Measurements from ENCODE around the gene SHF. TPM values are rescaled to one million over a fixed set of nuclear protein-coding genes. Genes with fewer than 3 reads are reported as not detected.
"Not testable (repeated sequence)": the region's sequence is repeated elsewhere in the genome, so short reads cannot be mapped to it uniquely, and the experiment has no call there.

SHF gene, protein sequence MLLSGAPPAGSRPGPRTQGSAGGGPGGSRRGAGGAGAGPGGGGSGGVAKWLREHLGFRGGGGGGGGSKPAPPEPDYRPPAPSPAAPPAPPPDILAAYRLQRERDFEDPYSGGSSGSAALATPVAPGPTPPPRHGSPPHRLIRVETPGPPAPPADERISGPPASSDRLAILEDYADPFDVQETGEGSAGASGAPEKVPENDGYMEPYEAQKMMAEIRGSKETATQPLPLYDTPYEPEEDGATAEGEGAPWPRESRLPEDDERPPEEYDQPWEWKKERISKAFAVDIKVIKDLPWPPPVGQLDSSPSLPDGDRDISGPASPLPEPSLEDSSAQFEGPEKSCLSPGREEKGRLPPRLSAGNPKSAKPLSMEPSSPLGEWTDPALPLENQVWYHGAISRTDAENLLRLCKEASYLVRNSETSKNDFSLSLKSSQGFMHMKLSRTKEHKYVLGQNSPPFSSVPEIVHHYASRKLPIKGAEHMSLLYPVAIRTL
- polyA plus RNA-seq (2013, experiment 1 of 2): 32.1 TPM
- polyA plus RNA-seq (2013, experiment 2 of 2): 24.2 TPM

DNA sequence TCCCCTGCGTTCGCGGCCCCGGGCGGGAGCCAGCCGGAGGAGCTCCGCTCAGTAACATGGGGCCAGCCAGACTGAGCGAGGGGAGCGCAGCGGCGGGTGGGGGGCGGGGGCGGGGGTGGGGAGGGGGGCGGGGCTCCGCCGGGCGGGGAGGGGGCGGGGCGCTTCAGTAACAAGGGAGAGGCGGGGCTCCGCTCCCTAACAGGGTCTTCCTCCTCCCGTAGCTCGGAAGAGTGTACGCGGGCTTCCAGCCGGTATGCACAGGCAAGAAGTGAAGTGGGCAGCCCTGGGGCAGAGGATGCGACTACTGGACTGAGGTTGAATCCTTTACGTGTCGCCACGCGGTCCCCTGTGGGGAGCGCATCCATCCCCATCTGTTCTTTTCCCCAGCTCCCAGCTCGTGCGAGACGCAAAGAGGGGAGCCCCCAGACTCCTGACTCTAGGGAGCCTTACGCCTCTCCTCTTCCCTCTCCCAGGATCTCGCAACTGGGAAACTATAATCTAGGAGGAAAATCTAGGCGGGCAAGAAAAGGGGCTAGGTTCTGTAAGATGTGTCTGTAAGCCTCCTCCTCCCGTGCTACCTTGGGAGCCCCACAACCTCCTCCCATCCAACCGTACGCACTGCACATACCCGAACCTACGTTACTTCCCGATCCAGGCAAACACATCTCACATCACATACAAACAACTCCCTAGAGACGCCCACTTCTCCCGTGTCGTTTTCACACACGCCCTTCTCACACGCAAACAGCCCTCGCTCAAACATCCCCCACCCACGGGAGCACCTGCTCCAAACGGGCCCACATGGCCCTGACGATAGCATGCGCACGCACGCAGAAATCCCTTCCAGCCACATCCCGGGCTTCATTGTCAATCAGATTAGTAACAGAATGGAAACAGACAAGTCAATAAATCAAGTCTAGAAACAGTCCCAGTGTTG is at the start of gene SHF:
Gene SHF (minus strand): TSS at position 73 of the 937 bp plus-strand sequence. CDS start 15 bp downstream, at position 58.
- WGBS, 2 experiments (ENCODE audit: insufficient coverage in 2 of 2): 14% methylated on average over 22 to 34 of the region's 57 CpGs
- Histone ChIP-seq H3K27ac (ENCODE audit: low read depth, low read length, severe bottlenecking) (no peak within 1 kb of the TSS), H3K4me3 (ENCODE audit: extremely low read depth, insufficient read depth, low read length, poor library complexity, severe bottlenecking) (peak within 1 kb of the TSS; percentile 63), H3K9me3 (ENCODE audit: control insufficient read depth, low read length) (no peaks in the 10 kb centered on the region), H3K4me1 (ENCODE audit: control insufficient read depth, insufficient read depth, low read length, poor library complexity, severe bottlenecking) (peaks cover 17% of the 10 kb centered on the region), H3K36me3 (ENCODE audit: control insufficient read depth, insufficient read depth, low read length) (peaks cover 7% of the 10 kb centered on the region)

DNA sequence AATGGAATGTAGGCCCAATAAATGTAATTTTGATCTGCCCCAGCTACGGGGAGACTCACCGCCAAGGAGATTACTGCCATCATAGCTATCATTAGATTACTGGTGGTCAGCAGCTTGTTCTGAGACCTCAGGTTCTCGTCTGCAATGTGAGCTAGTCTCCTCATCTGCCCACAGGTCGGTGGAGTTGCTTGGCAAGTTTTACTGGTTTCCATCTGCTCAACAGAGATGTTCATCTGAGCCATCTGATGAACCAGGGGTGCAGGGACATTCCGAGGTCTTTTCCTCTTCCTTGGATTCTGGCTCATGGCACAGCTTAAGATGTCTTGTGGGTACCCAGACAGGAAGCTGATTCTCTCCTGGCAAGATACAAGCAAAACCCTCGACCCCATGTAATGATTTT is 49.0 kb upstream of the SHF start:
- H3K27ac ChIP-seq (ENCODE audit: low read depth, low read length, severe bottlenecking); H3K4me3 ChIP-seq (ENCODE audit: extremely low read depth, insufficient read depth, low read length, poor library complexity, severe bottlenecking); H3K4me1 ChIP-seq (ENCODE audit: control insufficient read depth, insufficient read depth, low read length, poor library complexity, severe bottlenecking); H3K36me3 ChIP-seq (ENCODE audit: control insufficient read depth, insufficient read depth, low read length): not testable (repeated sequence)
- H3K9me3 ChIP-seq (ENCODE audit: control insufficient read depth, low read length): peaks cover 23% of the 10 kb centered on the region
- WGBS, 2 experiments (ENCODE audit: insufficient coverage in 2 of 2): 68 to 70% methylated on average over 6 of the region's 6 CpGs

DNA sequence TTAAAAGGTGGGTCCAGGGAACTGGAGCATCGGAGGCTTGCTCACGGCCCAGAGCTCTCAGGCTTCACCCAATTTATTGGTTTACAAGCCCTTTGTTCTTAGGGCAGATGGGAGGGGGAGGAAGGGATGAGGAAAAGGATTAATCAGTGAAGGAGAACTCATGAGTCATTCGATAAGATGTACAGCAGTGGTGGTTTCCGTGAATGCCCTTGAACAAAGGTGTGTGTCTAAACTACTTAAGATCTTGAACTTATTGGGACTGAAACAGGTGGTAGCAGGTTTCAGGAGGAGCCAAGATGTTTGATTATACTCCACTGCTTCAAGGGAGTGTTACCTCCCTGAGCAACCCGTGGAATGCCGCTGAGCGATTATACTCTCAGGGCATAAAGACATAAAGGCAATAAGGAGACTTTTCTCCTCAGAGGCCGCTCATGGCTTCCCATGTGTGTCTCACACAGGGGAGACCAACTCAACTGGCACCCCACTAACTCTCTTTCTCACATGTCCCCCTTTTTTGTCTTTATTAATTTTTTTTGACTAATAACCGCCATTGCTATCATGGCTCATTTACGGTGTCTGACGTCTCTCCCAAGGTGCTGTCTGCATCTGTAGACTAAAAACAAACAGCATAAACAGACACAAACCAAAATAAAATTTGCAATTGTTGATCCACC is 46.9 kb upstream of the SHF start:
- no peak overlapping the region for H3K4me3 ChIP-seq (ENCODE audit: extremely low read depth, insufficient read depth, low read length, poor library complexity, severe bottlenecking)
- WGBS, 2 experiments (ENCODE audit: insufficient coverage in 2 of 2): 75 to 84% methylated on average over 5 to 7 of the region's 11 CpGs
- H3K36me3 ChIP-seq (ENCODE audit: control insufficient read depth, insufficient read depth, low read length): no peaks in the 10 kb centered on the region
- no peak overlapping the region for H3K27ac ChIP-seq (ENCODE audit: low read depth, low read length, severe bottlenecking)
- H3K4me1 ChIP-seq (ENCODE audit: control insufficient read depth, insufficient read depth, low read length, poor library complexity, severe bottlenecking): no peaks in the 10 kb centered on the region
- peaks cover 10% of the 10 kb centered on the region for H3K9me3 ChIP-seq (ENCODE audit: control insufficient read depth, low read length)

DNA sequence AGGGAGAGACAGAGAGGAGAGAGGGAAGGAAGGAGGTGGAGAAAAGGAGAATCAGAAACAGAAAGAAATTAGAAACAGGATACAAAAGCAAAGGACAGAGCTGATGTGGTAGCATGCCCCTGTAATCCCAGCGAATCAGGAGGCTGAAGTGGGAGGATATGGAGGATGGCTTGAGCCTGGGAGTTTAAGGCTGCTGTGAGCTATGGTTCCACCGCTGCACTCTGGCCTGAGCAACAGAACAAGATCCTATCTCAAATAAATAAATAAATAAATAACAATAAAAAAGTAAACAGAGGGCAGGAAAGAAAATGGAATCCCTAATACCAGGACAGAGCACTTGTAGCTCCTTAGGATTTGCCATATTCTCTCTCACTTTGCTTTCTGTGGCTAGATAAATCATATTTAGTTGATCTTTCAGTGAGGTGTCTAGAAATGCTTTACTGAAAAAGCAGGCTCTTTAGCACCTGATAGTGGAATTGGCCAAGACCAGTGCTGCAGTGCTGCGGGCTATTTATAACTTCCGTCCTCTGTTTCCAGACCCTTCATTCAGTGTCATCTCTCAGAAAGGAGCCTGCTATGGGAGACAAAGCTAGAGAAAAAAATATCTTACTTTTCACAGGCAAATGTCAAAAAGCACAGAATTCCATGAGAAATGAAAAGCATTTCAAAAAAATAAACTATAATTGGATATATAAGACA is 44.2 kb upstream of the SHF start:
- Histone ChIP-seq H3K4me1 (ENCODE audit: control insufficient read depth, insufficient read depth, low read length, poor library complexity, severe bottlenecking) (no peaks in the 10 kb centered on the region), H3K9me3 (ENCODE audit: control insufficient read depth, low read length) (peaks cover 5% of the 10 kb centered on the region), H3K27ac (ENCODE audit: low read depth, low read length, severe bottlenecking) (no peak overlapping the region), H3K4me3 (ENCODE audit: extremely low read depth, insufficient read depth, low read length, poor library complexity, severe bottlenecking) (no peak overlapping the region), H3K36me3 (ENCODE audit: control insufficient read depth, insufficient read depth, low read length) (no peaks in the 10 kb centered on the region)
- 82 to 100% methylated on average over 1 to 2 of the region's 4 CpGs for WGBS, 2 experiments (ENCODE audit: insufficient coverage in 2 of 2)

DNA sequence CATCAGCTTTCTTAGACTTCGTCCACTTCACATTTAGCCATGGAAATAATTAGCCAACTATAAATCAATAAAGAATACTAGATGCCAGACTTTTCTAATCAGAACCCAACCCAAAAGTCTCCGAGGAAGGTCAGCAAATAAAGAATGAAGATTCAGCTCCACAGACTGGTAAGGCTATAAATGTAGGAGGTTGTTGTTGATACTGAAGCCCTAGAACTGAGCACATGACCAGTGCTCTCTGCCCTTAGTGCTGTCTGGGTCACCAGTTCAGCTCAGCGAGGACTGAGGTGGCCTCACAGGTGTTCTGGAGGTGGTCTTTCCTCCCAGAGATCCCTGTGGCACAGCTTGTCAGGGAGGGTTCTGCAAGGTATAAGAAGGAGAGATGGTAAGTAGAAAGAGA is 43.4 kb upstream of the SHF start:
- Histone ChIP-seq H3K4me3 (ENCODE audit: extremely low read depth, insufficient read depth, low read length, poor library complexity, severe bottlenecking) (no peak overlapping the region), H3K36me3 (ENCODE audit: control insufficient read depth, insufficient read depth, low read length) (no peaks in the 10 kb centered on the region), H3K4me1 (ENCODE audit: control insufficient read depth, insufficient read depth, low read length, poor library complexity, severe bottlenecking) (no peaks in the 10 kb centered on the region), H3K27ac (ENCODE audit: low read depth, low read length, severe bottlenecking) (no peak overlapping the region), H3K9me3 (ENCODE audit: control insufficient read depth, low read length) (peaks cover 5% of the 10 kb centered on the region)
- WGBS, 2 experiments (ENCODE audit: insufficient coverage in 2 of 2): 86 to 88% methylated on average over 1 of the region's 3 CpGs

DNA sequence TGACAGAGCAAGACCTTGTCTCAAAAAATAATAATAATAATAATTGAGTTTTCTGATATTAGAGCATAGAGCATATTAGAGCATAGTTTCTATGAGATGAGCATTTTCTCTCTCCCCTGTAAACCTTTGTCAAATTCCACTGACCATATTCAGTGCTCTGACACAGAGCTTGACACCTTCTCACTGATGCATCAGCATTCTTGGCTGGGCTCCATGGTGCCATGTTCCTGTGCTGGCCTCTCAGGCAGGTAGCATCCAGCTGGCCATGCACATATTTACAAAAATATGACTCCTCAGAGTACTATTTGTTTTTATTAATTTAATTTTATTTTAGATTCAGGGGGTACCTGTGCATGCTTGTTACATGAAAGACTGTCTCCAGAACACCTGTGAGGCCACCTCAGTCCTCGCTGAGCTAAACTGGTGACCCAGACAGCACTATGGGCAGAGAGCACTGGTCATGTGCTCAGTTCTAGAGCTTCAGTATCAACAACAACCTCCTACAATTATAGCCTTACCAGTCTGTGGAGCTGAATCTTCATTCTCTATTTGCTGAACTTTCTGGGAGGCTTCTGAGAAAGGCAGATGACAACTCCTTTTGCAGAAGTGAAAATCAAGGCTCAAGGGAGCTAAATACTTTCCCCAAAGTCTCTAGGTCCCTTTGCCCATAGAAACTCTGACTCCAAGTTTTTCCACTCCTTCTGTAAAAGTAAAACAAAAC is 42.6 kb upstream of the SHF start:
- no peaks in the 10 kb centered on the region for H3K4me1 ChIP-seq (ENCODE audit: control insufficient read depth, insufficient read depth, low read length, poor library complexity, severe bottlenecking)
- WGBS, 2 experiments (ENCODE audit: insufficient coverage in 2 of 2): 0% methylated on average over 1 of the region's 1 CpG
- H3K36me3 ChIP-seq (ENCODE audit: control insufficient read depth, insufficient read depth, low read length): no peaks in the 10 kb centered on the region
- H3K9me3 ChIP-seq (ENCODE audit: control insufficient read depth, low read length): peaks cover 5% of the 10 kb centered on the region
- no peak overlapping the region for H3K27ac ChIP-seq (ENCODE audit: low read depth, low read length, severe bottlenecking)
- no peak overlapping the region for H3K4me3 ChIP-seq (ENCODE audit: extremely low read depth, insufficient read depth, low read length, poor library complexity, severe bottlenecking)

DNA sequence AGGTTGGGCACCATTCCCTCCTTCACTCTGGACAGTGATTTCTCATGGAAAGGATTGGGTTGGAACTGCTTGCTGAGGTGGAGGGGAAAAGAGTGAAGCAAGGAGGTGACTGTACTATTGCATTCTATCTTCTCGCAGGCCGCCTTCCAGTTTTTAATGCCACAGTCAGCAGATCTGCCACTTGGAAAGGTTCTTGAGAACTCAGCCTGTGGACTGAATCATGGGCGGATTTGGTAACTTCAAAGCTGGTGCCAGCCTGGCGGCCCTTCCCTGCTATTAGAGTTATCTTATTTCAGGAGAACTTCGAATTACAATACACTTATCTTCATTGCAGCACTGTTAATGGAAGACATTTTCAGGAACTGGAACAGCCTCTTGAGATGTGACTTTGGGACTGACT is 41.2 kb upstream of the SHF start:
- WGBS, 2 experiments (ENCODE audit: insufficient coverage in 2 of 2): 50 to 62% methylated on average over 3 of the region's 5 CpGs
- Histone ChIP-seq H3K4me1 (ENCODE audit: control insufficient read depth, insufficient read depth, low read length, poor library complexity, severe bottlenecking) (no peaks in the 10 kb centered on the region), H3K36me3 (ENCODE audit: control insufficient read depth, insufficient read depth, low read length) (no peaks in the 10 kb centered on the region), H3K4me3 (ENCODE audit: extremely low read depth, insufficient read depth, low read length, poor library complexity, severe bottlenecking) (no peak overlapping the region), H3K9me3 (ENCODE audit: control insufficient read depth, low read length) (no peaks in the 10 kb centered on the region), H3K27ac (ENCODE audit: low read depth, low read length, severe bottlenecking) (no peak overlapping the region)

DNA sequence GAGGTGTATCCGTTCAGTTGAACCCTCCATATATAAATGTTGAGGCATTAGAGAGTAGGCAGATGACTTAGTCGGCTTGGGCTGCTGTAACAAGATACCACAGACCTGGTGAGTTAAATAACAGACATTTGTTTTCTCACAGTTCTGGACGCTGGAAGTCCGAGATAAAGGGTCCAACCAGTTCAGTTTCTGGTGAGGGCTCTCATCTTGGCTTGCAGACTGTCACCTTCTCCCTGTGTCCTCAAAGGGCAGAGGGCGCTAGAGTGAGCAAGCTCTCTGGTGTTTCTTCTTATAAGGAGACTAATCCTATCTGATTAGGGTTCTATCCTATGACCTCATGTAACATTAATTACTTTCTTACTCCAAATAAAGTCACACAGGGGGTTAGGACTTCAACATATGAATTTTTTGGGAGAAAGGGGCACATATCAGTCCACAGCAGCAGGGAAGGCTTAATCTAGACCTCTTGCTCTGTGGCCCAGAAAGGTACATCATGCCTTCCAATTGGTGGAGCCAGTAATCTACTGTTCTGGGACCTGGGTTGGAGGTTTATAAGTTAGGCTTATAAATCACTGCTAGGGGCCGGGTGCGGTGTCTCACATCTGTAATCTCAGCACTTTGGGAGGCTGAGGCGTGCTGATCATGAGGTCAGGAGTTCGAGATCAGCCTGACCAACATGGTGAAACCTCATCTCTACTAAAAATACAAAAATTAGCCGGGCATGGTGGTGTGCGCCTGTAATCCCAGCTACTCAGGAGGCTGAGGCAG is 37.9 kb upstream of the SHF start:
- H3K4me3 ChIP-seq (ENCODE audit: extremely low read depth, insufficient read depth, low read length, poor library complexity, severe bottlenecking): no peak overlapping the region
- H3K9me3 ChIP-seq (ENCODE audit: control insufficient read depth, low read length): no peaks in the 10 kb centered on the region
- H3K4me1 ChIP-seq (ENCODE audit: control insufficient read depth, insufficient read depth, low read length, poor library complexity, severe bottlenecking): no peaks in the 10 kb centered on the region
- no peak overlapping the region for H3K27ac ChIP-seq (ENCODE audit: low read depth, low read length, severe bottlenecking)
- 67 to 74% methylated on average over 3 to 7 of the region's 11 CpGs for WGBS, 2 experiments (ENCODE audit: insufficient coverage in 2 of 2)
- H3K36me3 ChIP-seq (ENCODE audit: control insufficient read depth, insufficient read depth, low read length): no peaks in the 10 kb centered on the region

DNA sequence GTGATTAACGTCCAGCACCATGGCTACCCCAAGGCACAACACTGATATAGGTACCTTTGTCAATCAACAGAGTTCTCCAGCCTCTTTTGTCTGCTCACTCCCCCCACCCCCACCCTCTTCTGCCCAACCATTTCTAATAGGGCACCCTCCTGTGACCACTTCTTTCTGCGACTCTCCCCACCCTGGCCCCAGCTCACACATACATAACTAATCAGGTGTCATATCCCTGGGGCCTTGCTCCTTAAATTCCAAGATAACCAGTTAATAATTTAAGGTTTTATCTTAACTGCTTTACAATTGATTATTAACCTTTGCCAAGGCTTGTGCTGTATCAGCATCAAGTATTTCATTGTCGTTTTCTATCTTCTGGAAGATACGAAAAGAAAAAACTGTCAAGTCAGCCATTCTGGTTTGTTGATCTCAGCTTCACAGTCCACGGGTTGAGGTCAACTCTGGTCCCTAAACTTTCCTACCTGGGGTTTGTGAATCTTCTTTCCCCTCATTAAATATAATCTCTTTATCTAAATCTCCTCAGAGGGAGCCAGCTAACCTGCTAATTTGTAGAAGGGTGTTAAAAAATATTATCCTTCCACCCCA is 37.0 kb upstream of the SHF start:
- no peaks in the 10 kb centered on the region for H3K4me1 ChIP-seq (ENCODE audit: control insufficient read depth, insufficient read depth, low read length, poor library complexity, severe bottlenecking)
- no peaks in the 10 kb centered on the region for H3K9me3 ChIP-seq (ENCODE audit: control insufficient read depth, low read length)
- H3K27ac ChIP-seq (ENCODE audit: low read depth, low read length, severe bottlenecking): no peak overlapping the region
- H3K36me3 ChIP-seq (ENCODE audit: control insufficient read depth, insufficient read depth, low read length): no peaks in the 10 kb centered on the region
- no peak overlapping the region for H3K4me3 ChIP-seq (ENCODE audit: extremely low read depth, insufficient read depth, low read length, poor library complexity, severe bottlenecking)
- WGBS, 2 experiments (ENCODE audit: insufficient coverage in 2 of 2): 50 to 60% methylated on average over 3 to 4 of the region's 5 CpGs

Measured in mesodermal cell (in vitro differentiated cells).